22Rv1 (cell line): ENCODE results near the gene SELPLG.

Experiments
- H3K27ac ChIP-seq: fragments of 450-650 bp; 2 replicates; pipeline ENCODE4 v1.5.1; 2017
- CTCF ChIP-seq: fragments of 450-650 bp; IDR thresholded peaks from 2 replicates; pipeline ENCODE4 v1.5.1; 2017; ENCODE audit warnings: mild to moderate bottlenecking
- ZFX ChIP-seq: fragments of 450-650 bp; IDR thresholded peaks from 2 replicates; pipeline ENCODE4 v1.6.1; 2017; ENCODE audit warnings: antibody characterized with exemption, borderline replicate concordance

SELPLG gene

GRCh38 chr12:108672054-108672453 is 38.4 kb upstream of the SELPLG start:
- no peak overlapping the region for H3K27ac ChIP-seq
- TF ChIP-seq ZFX (no peak), CTCF (no peak)

- TF ChIP-seq ZFX (no peak), CTCF (no peak)
- H3K27ac ChIP-seq, result no peak overlapping the region
These were observed 37.4 kb upstream of the SELPLG start for GRCh38 chr12:108671110-108671509.

GRCh38 chr12:108670066-108670631 is 36.5 kb upstream of the SELPLG start:
- H3K27ac ChIP-seq, result no peak overlapping the region
- TF ChIP-seq CTCF, result no peak
- no peak for TF ChIP-seq ZFX

- no peak for TF ChIP-seq ZFX
- TF ChIP-seq CTCF, result no peak
- no peak overlapping the region for H3K27ac ChIP-seq
These were observed 34.8 kb upstream of the SELPLG start for GRCh38 chr12:108668542-108668941.

- TF ChIP-seq ZFX (no peak), CTCF (no peak)
- no peak overlapping the region for H3K27ac ChIP-seq
These were observed 34.4 kb upstream of the SELPLG start for GRCh38 chr12:108668063-108668462.

GRCh38 chr12:108667349-108667748 is 33.7 kb upstream of the SELPLG start:
- H3K27ac ChIP-seq, result no peak overlapping the region
- TF ChIP-seq CTCF (no peak), ZFX (no peak)

GRCh38 chr12:108666401-108666881 is 32.7 kb upstream of the SELPLG start:
- TF ChIP-seq ZFX (no peak), CTCF (no peak)
- H3K27ac ChIP-seq, result no peak overlapping the region
